HG02642 (cell line): Measurements from ENCODE around the gene FBXO21.
"Not testable (repeated sequence)": the region's sequence is repeated elsewhere in the genome, so short reads cannot be mapped to it uniquely, and the experiment has no call there.

Source experiments
- ATAC-seq: cut with Tn5 transposase; IDR thresholded peaks from one replicate; pipeline ENCODE4 v1.9.1; 2021; ENCODE audit warnings: mild to moderate bottlenecking; ENCODE audit not compliant: unreplicated experiment, poor library complexity

FBXO21 gene

DNA sequence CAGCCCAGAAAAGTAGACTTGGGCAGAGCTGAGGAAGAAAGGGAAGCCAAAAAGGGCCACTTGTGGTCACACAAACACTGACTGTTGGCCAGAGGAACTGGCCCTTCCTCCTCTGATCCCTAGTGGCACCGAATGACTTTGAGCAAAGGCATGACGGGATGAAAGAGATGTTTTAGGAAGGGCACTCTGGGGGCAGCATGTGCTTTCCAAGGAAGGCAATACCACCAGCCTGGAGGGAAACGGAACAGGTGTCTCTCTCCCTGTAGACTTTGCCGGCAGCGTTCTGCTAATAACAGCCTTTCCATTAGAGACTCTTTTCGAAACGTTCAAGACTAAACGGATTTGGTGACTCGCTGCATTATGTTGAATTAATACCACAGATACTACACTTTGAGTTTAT is 12.3 kb upstream of the FBXO21 start:
- no peak for ATAC-seq

DNA sequence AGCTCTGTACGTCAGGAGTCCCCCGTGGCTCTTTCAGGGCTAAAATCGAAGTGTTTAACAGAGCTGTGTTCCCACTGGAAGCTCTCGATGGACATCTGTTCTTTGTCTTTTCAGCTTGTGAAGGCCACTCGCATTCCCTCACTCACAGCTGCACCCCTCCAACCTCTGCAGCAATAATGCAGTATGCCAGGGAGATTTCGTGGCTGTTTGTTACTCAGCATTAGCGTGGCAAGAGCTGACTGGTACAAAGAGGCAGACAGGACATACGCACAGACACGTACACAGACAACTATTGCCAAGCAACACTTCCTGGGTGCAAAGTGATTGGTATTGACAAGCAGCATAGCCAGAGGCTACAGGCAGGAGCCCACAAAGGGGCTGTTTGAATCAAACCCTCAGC is 11.8 kb upstream of the FBXO21 start:
- no peak for ATAC-seq

DNA sequence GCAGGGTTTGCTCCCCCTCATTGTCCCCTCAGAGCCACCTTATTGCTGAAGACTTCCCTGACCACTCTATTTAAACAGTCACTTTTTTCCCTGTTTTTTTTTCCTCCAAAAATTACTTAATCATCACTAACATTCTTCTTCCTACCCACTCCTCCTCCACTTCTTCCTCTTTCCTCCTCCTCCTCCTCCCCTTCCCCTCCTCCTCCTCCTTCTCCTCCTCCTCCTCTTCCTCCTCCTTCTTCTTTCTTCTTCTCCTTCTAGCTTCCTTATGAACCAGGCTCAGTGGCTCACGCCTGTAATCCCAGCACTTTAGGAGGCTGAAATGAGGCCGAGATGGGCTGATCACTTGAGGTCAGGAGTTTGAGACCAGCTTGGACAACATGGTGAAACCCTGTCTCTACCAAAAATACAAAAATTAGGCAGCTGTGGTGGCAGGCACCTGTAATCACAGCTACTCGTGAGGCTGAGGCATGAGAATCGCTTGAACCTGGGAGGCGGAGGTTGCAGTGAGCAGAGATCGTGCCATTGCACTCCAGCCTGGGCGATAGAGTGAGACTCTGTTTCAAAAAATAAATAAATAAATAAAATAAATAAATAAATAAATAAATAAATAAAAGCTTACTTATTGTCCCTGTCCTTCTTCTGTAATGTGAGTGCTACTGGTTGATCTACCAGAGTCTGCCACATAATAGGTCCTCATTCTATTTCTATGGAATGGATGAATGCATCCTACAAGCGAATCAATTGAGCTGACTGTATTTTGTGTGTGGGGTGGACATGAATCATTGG is 9.9 kb upstream of the FBXO21 start:
- not testable (repeated sequence) for ATAC-seq

DNA sequence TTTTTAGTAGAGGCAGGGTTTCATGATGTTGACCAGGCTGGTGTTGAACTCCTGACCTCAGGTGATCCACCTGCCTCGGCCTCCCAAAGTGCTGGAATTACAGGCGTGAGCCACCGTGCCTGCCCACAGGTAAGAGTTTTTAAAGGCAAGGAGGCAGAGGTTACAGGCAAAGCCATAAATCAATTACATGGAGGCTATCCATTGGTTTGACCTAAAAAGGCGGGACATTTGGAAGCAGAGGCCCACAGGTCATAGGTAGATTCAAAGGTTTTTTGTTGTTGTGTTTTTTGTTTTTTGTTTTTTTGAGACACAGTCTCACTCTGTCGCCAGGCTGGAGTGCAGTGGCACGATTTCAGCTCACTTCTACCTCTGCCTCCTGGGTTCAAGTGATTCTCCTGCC is 6.1 kb upstream of the FBXO21 start:
- ATAC-seq, result not testable (repeated sequence)

DNA sequence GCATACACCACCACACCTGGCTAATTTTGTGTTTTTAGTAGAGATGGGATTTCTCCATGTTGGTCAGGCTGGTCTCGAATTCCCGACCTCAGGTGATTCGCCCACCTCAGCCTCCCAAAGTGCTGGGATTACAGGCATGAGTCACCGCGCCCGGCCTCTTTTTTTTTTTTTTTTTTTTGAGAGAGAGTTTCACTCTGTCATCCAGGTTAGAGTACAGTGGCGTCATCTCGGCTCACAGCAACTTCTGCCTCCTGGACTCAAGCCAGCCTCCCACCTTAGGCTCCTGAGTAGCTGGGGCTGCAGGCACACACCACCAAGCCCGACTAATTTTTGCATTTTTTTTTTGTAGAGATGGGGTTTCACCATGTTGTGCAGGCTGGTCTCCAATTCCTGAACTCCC is 4.8 kb upstream of the FBXO21 start:
- ATAC-seq, result not testable (repeated sequence)

DNA sequence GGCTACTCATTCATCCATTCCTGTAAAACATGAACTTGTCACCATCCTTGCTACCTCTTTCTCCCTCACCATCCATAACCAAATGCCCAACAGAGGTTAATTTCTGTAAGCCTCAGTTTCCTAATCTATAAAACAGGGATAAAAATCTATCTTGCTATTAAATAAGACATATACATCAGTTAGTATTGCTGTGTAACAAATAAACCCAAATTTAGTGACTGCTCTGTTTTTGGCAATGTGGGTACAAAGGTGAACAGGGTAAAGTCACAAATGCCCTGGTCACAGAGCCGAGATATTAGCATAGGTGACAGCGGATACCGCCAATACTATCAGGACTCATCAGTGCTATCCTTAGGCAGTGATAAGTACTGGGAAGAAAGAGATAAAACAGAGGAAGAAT is 3.6 kb upstream of the FBXO21 start:
- ATAC-seq, result no peak

DNA sequence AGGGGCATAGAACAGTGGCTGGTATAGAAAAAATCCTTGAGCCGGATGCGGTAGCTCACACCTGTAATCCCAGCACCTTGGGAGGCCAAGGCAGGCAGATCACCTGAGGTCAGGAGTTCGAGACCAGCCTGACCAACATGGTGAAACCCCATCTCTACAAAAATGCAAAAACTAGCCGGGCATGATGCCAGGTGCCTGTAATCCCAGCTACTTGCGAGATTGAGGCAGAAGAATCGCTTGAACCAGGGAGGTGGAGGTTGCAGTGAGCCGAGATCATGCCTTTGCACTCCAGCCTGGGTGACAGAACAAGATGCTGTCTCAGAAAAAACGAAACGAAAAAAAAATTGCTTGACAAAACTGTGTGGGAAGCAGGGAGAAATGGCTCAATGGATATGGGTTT is 2.3 kb upstream of the FBXO21 start:
- not testable (repeated sequence) for ATAC-seq

DNA sequence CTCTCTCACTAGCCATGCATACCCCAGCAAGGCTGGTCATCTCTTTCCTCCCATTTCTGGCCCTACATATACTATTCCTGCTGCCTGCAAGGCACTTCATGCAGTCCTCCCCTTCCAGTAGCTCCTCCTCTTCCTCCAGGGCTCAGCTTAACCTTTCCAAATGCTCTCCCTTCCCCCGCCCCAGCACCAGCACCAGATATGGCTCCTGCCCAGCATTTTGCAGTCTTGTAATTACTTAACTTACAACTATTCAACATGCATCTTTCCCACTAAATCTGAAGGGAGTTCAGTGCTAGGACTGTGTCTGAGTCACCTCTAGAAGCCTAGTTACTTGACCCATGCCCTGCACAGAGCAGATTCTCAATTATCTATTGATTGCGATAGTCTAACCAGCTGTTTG is 1.8 kb upstream of the FBXO21 start:
- ATAC-seq, result no peak

DNA sequence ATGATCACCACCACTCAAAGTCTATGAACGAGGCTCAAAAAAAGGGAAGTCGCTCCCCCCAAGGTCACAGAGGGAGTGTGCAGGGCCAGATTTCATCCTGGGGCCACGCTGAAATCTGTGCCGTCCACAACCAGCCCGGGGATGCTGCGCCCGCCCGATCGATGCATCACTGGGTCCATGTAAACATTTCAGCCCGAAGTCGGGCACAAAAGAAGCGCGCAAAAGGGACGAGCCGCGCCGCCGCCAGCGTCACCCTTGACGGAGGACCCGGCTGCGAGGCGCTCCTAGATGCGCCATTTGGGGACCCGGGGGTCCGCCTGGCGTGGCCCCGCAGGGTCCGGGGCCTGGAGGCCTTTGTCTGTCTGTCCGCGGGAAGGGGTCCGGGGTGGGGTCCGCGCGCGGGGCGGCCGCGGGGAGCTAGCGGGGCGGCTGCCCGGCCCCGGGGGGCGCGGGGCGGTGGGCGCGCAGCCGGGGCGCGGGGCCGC is 503 bp downstream of the FBXO21 start:
- ATAC-seq, result peak; percentile 43

DNA sequence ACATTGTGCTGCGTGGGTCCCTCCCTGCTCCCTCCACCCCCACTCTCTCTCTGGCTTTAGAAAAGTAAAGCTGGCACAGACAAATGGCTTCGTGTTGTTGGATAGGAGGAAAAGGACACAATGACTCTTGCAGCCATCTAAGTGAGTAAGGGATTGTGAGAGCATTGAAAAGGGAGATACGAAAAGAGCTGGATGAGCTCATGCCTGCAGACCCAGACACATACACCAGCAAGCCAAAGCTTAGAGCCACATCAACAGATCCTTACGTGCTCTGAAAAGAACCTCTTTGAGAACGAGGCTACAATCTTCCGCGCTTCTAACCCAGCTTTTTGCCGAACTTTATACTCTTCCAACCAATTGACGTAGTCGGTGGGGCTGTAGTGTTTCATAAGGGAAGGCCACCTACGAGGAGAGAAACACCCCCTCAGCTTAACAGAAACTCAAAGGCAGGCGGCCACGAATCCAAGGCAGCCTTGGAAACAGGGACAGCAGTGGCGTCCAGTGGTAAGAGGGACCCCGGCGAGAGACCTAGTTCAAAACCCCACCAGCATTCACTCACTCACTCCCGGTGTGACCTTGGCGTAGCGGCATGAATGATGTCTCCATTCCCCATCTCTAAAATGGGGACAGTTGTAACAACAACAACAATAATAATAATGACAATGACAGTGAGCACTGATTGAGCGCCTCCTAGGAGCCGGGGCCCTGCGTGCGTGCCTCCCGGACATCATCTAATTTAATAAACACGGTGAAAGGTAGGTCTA is 1.1 kb downstream of the FBXO21 start:
- no peak for ATAC-seq

DNA sequence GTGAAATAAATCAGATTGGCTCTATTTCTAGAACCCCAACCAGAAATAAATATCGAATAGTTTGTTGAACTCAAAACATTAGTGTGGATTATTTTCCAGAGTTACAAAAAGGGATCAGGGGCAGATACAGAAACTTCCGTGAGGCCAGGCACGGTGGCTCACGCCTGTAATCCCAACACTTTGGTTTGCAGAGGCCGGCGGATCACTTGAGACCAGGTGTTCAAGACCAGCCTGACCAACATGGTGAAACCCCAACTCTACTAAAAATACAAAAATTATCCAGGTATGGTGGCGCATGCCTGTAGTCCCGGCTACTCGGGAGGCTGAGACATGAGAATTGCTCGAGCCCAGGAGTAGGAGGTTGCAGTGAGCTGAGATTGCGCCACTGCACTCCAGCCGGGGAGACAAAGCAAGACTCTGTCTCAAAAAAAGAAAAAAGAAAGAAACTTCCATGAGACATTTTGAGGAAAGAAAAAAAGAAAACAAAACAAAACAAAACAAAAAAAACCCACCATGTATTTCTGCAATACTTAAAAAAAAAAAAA is 2.1 kb downstream of the FBXO21 start:
- no peak for ATAC-seq

DNA sequence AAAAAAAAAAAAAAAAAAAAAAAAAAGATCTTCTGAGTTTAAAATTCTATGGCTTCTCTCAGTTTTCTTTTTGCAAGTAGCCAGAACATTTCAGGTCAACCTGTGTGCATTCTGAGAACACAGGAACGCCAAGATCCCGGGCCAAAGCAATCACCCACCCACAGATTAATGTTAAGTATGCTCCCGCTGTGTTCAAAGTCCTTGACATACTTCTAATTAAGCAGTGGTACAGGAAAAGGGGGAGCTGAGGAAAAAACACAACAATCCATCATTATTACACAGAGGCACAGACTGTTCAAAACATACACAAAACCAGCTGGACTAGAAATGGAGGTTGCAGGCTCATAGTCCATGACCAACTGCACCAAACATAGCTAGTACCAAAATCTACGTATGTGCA is 2.8 kb downstream of the FBXO21 start:
- ATAC-seq, result no peak

DNA sequence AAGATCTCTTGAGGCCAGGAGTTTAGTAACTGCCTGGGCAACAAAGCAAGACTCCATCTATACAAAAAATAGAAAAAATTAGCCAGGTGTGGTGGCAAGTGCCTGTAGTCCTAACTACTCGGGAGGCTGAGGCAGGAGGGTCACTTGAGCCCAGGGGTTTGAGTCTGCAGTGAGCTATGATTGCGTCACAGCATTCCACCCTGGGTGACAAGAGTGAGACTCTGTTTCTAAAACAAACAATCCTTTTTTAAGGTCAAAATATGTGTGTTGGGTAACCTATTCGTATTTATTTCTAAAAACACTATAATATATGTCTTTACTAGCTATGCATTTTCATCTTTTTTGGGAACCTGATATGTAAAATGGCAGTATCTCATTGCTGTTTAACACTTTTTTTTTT is 7.4 kb downstream of the FBXO21 start:
- no peak for ATAC-seq

DNA sequence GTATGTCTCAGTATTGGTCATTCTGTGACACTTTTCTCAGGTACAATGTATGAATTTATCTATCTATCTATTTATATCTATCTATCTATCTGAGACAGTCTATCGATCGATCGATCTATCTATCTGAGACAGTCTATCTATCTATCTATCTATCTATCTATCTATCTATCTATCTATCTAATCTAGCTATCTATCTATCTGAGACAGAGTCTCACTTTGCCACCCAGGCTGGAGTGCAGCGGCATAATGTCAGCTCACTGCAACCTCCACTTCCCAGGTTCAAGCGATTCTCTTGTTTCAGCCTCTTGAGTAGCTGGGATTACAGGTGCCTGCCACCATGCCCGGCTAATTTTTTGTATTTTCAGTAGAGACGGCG is 8.8 kb downstream of the FBXO21 start:
- not testable (repeated sequence) for ATAC-seq

DNA sequence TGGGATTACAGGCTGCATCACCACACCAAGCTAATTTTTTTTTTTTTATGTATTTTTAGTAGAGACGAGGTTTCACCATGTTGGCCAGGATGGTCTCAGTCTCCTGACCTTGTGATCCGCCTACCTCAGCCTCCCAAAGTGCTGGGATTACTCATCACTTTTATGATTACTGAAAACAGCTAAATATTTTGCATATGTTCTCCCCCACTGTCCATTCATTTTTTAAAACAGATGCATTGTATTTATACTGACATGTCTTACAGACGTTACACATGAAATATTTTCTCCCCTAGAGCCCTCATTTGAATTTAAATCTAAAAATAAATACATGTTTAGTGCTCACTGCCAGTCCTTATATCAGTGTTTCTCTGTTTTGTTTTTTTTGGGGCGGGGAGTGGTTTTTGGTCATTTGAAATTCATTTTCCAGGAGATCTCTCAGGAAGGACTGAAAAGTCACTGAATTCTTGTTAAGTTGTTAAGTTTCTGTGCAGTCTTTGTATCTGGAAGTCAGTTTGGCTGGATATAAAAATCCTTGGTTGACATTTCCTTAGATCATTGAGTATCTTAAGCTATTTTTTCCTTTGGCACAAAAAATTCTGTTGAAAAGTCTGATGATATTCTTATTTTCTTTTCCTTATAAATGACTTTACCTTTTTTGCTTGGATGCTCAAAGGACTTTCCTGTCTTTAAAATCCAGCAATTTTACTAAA is 9.4 kb downstream of the FBXO21 start:
- ATAC-seq, result no peak

DNA sequence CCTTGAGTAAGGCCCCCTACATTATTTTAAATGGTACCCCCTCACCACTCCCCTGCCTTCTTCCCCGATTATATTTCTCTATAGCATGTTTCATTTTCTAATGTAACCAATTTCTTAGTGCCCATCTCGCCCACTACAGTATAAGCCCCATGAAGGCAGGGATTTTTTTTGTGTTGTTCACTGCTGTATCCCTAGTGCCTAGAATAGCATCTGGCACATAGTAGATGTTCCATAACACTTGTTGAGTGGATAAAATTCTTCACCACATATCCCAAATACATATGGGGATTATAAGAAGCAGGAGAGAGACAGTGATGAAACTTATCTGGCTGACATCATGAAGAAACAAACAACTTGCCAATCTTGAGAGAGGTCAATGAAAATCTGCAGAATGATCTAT is 11.5 kb downstream of the FBXO21 start:
- no peak for ATAC-seq

DNA sequence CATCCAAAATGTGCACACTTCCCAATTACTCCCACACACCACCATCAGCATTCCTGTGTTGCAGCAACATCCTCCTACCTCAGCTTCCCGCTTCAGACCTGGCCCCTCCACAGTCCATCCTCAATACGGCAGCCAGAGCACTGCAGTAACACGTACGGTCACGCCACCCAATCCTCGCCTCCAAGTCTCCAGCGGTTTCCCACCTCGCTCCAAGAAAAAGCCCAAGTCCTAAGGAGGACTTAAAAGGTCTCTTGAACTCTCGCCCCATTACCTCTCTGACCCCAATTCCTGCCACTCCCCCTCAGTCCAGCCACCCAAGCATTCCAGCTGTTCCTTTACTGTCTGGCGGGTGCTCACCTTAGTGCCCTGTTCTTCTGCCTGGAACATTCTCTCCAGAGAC is 12.0 kb downstream of the FBXO21 start:
- ATAC-seq, result no peak

DNA sequence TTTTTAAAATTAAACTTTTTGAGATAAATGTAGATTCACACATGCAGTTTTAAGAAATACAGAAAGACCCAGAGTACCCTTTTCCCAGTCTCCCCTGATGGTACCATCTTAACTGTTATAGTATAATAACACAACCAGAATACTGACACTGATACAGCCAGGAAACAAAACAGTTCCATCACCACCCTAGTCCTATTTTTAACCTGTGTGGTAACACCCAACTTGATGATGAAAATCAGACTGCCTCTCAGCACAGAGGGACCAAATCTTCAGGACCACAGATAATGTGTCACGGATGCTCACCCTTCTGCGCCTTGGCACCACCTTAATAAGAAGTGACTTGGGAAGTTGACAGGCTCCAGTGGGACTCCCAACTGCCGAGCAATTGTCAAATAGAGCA is 18.1 kb downstream of the FBXO21 start:
- no peak for ATAC-seq

DNA sequence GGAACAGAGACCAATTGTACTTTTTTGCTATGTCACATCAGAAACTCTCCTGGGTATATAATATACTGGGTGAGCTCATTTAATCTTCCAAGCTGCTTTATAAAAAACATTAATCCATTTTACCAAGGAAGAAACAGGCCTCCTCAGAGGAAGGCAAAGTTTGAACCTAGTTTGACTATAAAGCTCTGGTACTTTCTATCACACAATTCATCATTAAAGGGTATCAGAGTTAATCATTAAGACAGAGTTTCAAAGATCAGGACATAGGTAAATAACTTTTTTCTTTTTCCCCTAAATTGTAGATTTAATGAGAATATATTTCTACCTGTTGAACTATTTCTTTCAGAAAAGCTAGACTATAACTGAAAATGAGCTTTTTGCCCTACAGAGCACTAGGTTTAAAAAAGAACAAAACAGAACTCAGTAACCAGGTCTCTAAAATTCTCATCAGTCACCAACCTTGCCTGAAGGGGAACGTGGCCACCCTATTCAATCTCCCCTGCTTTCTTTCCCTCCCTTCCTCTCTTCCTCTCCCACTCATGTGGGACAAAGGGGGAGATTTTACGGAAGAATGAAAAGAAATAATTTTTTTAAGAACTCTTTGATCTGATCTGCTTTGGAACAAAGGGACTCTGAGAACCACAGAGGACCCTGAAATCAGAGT is 18.6 kb downstream of the FBXO21 start:
- ATAC-seq, result no peak

DNA sequence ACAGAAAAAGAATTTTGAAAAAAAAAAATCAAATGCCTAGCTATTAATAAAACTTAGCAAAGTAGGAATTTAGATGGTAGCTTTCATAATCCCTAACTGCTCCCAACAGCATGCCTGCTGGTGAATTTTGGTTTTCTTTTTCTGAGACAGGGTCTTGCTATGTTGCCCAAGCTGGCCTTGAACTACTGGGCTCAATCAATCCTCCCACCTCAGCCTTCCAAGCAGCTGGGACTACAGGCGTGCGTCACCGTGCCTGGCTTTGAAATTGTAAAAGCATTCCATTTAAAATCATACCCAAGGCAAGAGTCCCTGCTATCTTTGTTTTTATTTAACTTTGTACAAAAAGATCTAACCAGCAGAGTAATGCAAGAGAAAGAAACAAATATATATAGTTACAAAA is 20.7 kb downstream of the FBXO21 start:
- no peak for ATAC-seq
